Upper lobe of left lung (tissue), 6 donors: ENCODE results near the gene NOVA1. TPM values are rescaled to one million over a fixed set of nuclear protein-coding genes. Genes with fewer than 3 reads are reported as not detected.

Experiments used
- ATAC-seq, 2 donors: fragments of 200-7000 bp; cut with Tn5 transposase; one replicate each; pipeline ENCODE4 v1.9.1; 2022; ENCODE audit warnings: mild to moderate bottlenecking in 2 of 2, moderate library complexity in 2 of 2; ENCODE audit not compliant: low FRiP score in 2 of 2
- DNase-seq, 2 donors: peaks; one replicate each; pipeline ENCODE4 v3.0.0-alpha.2; 2019 to 2020
- H3K27ac ChIP-seq, 4 donors: fragments of 200-600 bp; sonication (generic); one replicate each; pipeline ENCODE4 v1.5.1; 2016 to 2019
- H3K27me3 ChIP-seq, 4 donors: fragments of 200-600 bp; sonication (generic); one replicate each; pipeline ENCODE4 v1.5.1; 2017 to 2019
- H3K36me3 ChIP-seq, 4 donors: fragments of 200-600 bp; sonication (generic); one replicate each; pipeline ENCODE4 v1.5.1; 2016 to 2019
- H3K4me1 ChIP-seq, 4 donors: fragments of 200-600 bp; sonication (generic); one replicate each; pipeline ENCODE4 v1.5.1; 2018 to 2019
- H3K4me3 ChIP-seq, 4 donors: fragments of 200-600 bp; sonication (generic); one replicate each; pipeline ENCODE4 v1.5.1; 2017 to 2019; ENCODE audit warnings: mild to moderate bottlenecking in 2 of 4, moderate library complexity in 1 of 4
- H3K9me3 ChIP-seq, 4 donors: fragments of 200-600 bp; sonication (generic); one replicate each; pipeline ENCODE4 v1.5.1; 2018 to 2019
- CTCF ChIP-seq, 6 experiments: fragments of 450-650 bp in 4 of 6; fragments of 200-600 bp in 2 of 6; sonication (generic) in 2 of 6; IDR thresholded peaks; one replicate each; pipeline ENCODE4 v1.5.1; 2016 to 2019; ENCODE audit warnings: antibody characterized with exemption in 6 of 6
- EP300 ChIP-seq, 4 donors: sonication (generic); formaldehyde crosslinking; IDR thresholded peaks; one replicate each; pipeline ENCODE4 v1.5.1; 2017; ENCODE audit warnings: antibody characterized with exemption in 4 of 4, control low read depth in 2 of 4
- POLR2A ChIP-seq, 4 donors: fragments of 450-650 bp; IDR thresholded peaks; one replicate each; pipeline ENCODE4 v1.5.1; 2016 to 2017; ENCODE audit warnings: antibody characterized with exemption in 4 of 4, mild to moderate bottlenecking in 2 of 4
- POLR2AphosphoS5 ChIP-seq, 2 donors: sonication (generic); formaldehyde crosslinking; IDR thresholded peaks; one replicate each; pipeline ENCODE4 v1.5.1; 2017; ENCODE audit warnings: antibody characterized with exemption in 2 of 2
- WGBS, 2 donors: methylation state at CpG; one replicate each; pipeline ENCODE4 v1.1.5; 2017 to 2018; 5-methylcytosine and 5-hydroxymethylcytosine counted together
- total RNA-seq, 6 donors: library from RNA; depleted of rRNA in 4 of 6; stranded (reverse); fragments of >200 nt in 4 of 6; gene quantifications; one replicate each; pipeline versions ENCODE4 v1.1.0 to v1.2.1, GENCODE V29; 2016 to 2021
- donor health status: DM: no; HTN: no; CAD: no; lungs with moderate emphysema.
- donor health status: DM: no; HTN: yes; CAD: no; lungs with severe emphysema.

NOVA1 gene
- total RNA-seq, 6 donors from 2014 or later, result 0.67 to 3.1 (median 2.0) TPM

GRCh38 chr14:26621807-26622560, 24.2 kb upstream of the NOVA1 start:
- TF ChIP-seq EP300 (IDR thresholded peaks at IDR 0.05) (no peak), CTCF (IDR thresholded peaks at IDR 0.05) (no peak), POLR2AphosphoS5 (IDR thresholded peaks at IDR 0.05) (no peak), POLR2A (IDR thresholded peaks at IDR 0.05) (no peak)
- no peak for ATAC-seq
- WGBS, 2 donors, result 79 to 89% methylated on average over 2 of the region's 2 CpGs

DNA sequence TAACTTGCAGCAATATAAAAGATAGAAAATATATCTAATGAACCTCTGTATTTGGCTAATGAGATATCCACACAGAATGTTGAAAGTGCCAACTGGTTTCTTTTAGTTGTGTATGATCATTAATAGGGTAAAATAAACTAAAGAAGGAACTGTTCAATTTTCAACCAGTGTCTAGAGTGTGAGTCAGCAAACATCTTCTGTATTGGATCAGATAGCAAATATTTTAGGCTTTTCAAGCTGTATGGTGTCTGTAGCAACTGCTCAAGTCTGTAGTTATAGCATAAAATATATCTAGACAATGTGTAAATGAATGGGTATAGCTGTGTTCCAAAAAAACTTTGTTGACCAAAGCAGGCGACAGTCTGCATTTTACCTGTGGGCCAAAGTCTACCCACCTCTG, 23.5 kb upstream of the NOVA1 start:
- H3K9me3 ChIP-seq, result no peaks in the 10 kb centered on the region
- no peak overlapping the region for H3K27ac ChIP-seq
- ATAC-seq, result no peak
- DNase-seq, result no peak
- 89 to 97% methylated on average over 1 of the region's 1 CpG for WGBS, 2 donors
- H3K36me3 ChIP-seq, result no peaks in the 10 kb centered on the region
- H3K4me3 ChIP-seq, result no peak overlapping the region
- TF ChIP-seq POLR2A (IDR thresholded peaks at IDR 0.05) (no peak), CTCF (IDR thresholded peaks at IDR 0.05) (no peak), POLR2AphosphoS5 (IDR thresholded peaks at IDR 0.05) (no peak), EP300 (IDR thresholded peaks at IDR 0.05) (no peak)
- H3K4me1 ChIP-seq, result no peaks in the 10 kb centered on the region
- H3K27me3 ChIP-seq, result no peaks in the 10 kb centered on the region

More at GRCh38 chr14:26621807-26622560, 24.2 kb upstream of the NOVA1 start:
- DNase-seq, result no peak
- Histone ChIP-seq H3K4me1 (no peaks in the 10 kb centered on the region), H3K27me3 (no peaks in the 10 kb centered on the region), H3K4me3 (no peak overlapping the region), H3K36me3 (no peaks in the 10 kb centered on the region), H3K9me3 (no peaks in the 10 kb centered on the region), H3K27ac (no peak overlapping the region)

DNA sequence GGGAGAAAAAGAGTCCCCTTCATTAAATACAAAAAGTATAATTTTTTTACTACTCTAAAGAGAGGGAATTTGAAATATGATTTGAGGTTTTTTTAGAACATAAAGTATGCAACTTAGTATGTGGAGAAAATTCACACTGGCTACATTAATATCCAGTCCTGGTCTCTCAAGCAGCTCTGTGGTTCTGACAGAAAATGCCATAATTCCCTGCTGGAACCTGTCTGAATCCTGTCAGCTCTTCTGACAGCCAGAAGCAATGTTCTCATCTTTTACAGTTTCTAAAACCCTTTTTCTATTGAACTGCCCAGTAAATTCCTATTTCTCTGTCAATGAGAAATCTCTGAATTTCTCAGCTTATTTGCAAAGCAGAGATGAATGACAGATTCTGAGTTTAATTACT, 13.4 kb upstream of the NOVA1 start:
- H3K4me3 ChIP-seq, result no peak overlapping the region
- no peak overlapping the region for H3K27ac ChIP-seq
- ATAC-seq (no peak), DNase-seq (no peak)
- H3K9me3 ChIP-seq, result peaks cover 0 to 10% (median 0%) of the 10 kb centered on the region in 4 donors
- no peaks in the 10 kb centered on the region for H3K4me1 ChIP-seq
- TF ChIP-seq POLR2AphosphoS5 (IDR thresholded peaks at IDR 0.05), result no peak
- no peak for TF ChIP-seq EP300 (IDR thresholded peaks at IDR 0.05)
- no peak for TF ChIP-seq CTCF (IDR thresholded peaks at IDR 0.05)
- TF ChIP-seq POLR2A (IDR thresholded peaks at IDR 0.05), result no peak
- H3K27me3 ChIP-seq, result no peaks in the 10 kb centered on the region
- H3K36me3 ChIP-seq, result no peaks in the 10 kb centered on the region

- Histone ChIP-seq H3K4me1 (no peaks in the 10 kb centered on the region), H3K27ac (no peak overlapping the region), H3K36me3 (no peaks in the 10 kb centered on the region), H3K4me3 (no peak overlapping the region), H3K27me3 (no peaks in the 10 kb centered on the region), H3K9me3 (no peaks in the 10 kb centered on the region)
- 69 to 70% methylated on average over 3 of the region's 3 CpGs for WGBS, 2 donors
- ATAC-seq (no peak), DNase-seq (no peak)
- no peak for TF ChIP-seq CTCF (IDR thresholded peaks at IDR 0.05)
- TF ChIP-seq POLR2AphosphoS5 (IDR thresholded peaks at IDR 0.05), result no peak
- no peak for TF ChIP-seq EP300 (IDR thresholded peaks at IDR 0.05)
Measured at GRCh38 chr14:26606729-26607312, 9.0 kb upstream of the NOVA1 start.

DNA sequence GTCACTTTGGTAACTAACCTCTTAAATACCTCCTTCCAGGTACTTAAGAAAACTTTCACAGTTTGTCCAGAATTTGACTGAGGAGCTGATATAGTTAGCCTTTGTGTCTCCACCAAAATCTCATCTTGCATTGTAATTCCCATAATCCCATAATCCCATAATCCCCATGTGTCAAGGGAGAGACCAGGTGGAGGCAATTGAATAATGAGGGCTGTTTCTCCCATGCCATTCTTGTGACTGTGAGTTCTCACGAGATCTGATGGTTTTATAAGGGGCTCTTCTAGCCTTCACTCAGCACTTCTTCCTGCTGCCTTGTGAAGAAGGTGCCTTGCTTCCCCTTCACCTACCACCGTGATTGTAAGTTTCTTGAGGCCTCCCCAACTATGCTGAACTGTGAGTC, 7.8 kb upstream of the NOVA1 start:
- 58 to 63% methylated on average over 2 of the region's 2 CpGs for WGBS, 2 donors
- Histone ChIP-seq H3K4me3 (no peak overlapping the region), H3K9me3 (no peaks in the 10 kb centered on the region), H3K27me3 (no peaks in the 10 kb centered on the region), H3K27ac (no peak overlapping the region), H3K4me1 (no peaks in the 10 kb centered on the region), H3K36me3 (no peaks in the 10 kb centered on the region)
- DNase-seq, result no peak
- TF ChIP-seq POLR2A (IDR thresholded peaks at IDR 0.05) (no peak), POLR2AphosphoS5 (IDR thresholded peaks at IDR 0.05) (no peak), EP300 (IDR thresholded peaks at IDR 0.05) (no peak), CTCF (IDR thresholded peaks at IDR 0.05) (no peak)
- ATAC-seq, result no peak
